ENCODE measurements around the gene STARD13.
"Not testable (repeated sequence)": the region's sequence is repeated elsewhere in the genome, so short reads cannot be mapped to it uniquely, and the experiment has no call there.

The STARD13 gene

GRCh38 chr13:33249894-33250293 is 35.7 kb downstream of the STARD13 start:
- DNase-seq: no peak

- no peak for DNase-seq
Measured at GRCh38 chr13:33249066-33249465, 36.5 kb downstream of the STARD13 start.

- DNase-seq: no peak
Measured at GRCh38 chr13:33245505-33246158, 39.9 kb downstream of the STARD13 start.

DNA sequence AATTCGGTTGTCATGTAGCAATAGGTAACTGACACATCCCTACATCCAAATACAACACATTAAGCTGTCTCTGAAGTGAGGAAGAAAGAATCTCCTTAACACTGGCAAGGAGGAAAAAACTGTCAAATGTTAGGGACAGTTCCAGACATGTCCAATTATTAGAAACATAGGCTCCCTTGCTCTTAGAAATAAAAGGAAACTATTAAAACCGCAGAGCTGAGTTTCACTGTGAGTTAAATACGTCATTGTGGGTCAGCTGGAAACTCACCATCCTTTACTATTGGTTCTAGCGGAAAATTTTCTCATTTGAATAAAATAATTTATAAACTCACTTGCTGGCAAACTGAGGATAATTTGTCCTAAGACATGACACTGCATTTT is 40.7 kb downstream of the STARD13 start:
- no peak for DNase-seq

DNA sequence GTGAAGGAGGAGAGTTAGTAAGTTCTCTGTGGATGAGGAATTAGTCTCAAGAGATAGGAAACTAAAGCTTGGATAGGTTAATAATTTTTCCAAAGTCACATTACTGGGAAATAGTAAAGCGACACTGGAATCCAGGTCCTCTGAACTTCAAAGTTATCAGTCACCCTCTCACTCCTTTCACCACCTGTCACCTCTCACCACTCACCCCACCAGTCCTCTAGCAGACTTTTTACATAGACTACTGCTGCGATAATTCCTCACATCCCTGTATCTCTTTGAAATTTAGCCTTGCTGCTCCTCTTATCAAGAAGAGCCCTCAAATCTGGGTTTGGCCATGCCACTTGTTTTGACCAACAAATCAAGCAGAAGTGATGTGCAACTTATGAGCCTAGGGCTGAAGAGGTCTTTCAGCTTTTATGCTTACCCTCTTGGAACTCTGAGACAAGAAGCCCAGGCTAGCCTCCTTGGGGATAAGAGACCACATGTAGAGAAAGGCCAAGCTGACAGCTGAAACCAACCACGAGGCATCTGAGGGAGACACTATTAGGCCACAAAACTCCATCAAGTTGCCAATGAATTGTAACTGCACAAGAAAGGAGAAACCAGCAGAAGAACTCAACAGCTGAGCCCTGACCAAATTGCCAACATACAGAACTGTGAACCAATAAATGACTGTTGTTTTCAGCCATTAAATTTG is 41.2 kb downstream of the STARD13 start:
- no peak for DNase-seq

- DNase-seq: no peak
Measured at GRCh38 chr13:33242984-33243617, 42.5 kb downstream of the STARD13 start.

- DNase-seq: not testable (repeated sequence)
Measured at GRCh38 chr13:33242372-33242771, 43.2 kb downstream of the STARD13 start.

GRCh38 chr13:33236021-33236420 is 49.5 kb downstream of the STARD13 start:
- no peak for DNase-seq

- no peak for DNase-seq
Measured at GRCh38 chr13:33235564-33235963, 50.0 kb downstream of the STARD13 start.

DNA sequence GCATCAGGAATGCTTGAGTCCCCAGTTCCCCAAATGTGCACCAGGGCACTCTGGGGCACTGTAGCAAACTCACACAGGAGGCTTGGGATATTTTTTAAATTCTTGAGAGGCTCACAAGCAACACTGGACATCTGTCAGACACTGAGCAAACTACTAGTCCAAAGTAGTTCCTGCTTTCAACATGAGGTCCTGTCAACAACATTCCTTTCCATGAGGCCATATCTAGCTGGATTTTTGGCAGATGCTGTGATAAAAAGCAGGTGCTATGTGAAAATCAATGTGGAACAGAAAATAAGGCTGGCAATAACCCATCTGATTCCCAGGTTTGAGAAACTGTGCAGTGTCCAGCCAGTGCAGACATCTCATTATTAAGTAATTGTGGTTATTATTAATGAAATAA is 50.5 kb downstream of the STARD13 start:
- DNase-seq: no peak

DNA sequence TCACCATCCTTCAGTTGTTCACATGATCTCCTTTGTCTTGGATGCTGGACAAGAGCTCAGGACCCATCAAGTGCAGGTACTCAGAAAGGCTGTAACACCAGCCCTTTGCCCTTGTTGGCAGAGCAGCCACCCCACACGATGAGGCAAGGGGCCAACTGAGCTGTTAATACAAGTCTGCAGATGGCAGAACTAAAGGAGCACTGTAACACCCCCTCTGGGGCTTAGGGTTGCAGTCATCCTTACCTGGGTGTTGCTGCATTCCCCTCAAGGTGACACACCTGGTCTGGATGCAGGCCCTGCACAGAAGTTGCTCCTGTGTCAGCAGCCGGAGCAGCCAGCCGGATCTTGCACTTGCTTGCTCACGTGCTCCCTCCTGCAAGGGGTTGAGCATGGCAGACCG is 52.0 kb downstream of the STARD13 start:
- no peak for DNase-seq

- DNase-seq: no peak
Measured at GRCh38 chr13:33232883-33233282, 52.7 kb downstream of the STARD13 start.

DNA sequence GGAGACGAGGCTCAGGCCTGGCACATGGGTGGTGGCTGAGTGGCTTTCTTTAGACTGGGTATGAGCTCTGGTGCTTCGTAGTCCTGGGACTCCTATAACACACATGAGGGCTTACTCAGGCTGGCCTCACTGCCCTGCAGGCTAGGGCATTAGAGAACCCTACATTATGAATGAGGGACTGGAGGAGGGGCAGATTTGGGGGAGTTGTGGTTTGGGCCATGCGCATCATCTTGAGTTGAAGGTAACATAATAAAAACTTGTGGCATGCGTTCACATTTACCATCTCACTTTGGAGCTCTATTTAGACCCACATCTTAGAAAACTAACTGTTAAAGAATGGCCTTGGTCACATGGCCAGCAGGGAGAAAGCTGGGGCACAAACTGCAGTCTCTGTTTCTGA is 54.2 kb downstream of the STARD13 start:
- DNase-seq: no peak

- DNase-seq: no peak
Measured at GRCh38 chr13:33230178-33230881, 55.2 kb downstream of the STARD13 start.

- no peak for DNase-seq
Measured at GRCh38 chr13:33229446-33230177, 55.9 kb downstream of the STARD13 start.

- DNase-seq: peak in 1 of 2 donors; percentile 60
Measured at GRCh38 chr13:33228648-33229445, 56.7 kb downstream of the STARD13 start.

DNA sequence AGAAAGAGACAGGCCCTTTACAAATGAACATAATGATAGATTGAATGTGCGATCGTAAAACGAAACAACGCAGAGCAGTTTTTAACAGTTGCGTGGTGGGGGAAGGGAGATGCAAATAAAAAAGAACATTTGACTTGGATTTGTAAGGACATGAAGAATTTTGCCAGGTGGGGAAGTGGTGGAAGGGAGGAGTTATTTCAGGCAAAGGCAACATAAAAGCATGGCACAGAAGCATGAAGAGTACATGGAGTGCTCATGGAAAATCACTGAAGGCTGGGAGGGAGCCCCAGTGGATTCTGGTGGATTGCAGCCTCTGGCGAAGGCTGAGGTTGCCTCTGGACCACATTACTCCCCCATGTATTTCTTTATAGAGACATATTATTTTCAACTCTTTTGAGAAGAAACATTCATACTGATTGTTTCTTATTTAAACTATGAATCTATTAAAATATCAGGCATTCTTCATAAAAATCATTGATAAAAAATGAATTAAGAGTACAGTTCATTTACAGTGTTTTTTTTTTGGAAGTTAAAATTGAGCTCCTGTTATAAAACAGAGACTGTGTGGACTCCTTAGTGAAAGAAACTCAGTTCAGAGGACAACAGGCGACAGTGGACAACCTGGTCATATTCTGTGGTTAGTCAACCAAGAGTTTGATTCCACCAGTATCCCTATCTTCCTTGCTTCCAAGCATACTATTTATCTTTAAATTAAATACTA is 57.5 kb downstream of the STARD13 start:
- no peak for DNase-seq

GRCh38 chr13:33224686-33225085 is 60.9 kb downstream of the STARD13 start:
- no peak for DNase-seq

- DNase-seq: no peak
Measured at GRCh38 chr13:33224191-33224590, 61.4 kb downstream of the STARD13 start.

DNA sequence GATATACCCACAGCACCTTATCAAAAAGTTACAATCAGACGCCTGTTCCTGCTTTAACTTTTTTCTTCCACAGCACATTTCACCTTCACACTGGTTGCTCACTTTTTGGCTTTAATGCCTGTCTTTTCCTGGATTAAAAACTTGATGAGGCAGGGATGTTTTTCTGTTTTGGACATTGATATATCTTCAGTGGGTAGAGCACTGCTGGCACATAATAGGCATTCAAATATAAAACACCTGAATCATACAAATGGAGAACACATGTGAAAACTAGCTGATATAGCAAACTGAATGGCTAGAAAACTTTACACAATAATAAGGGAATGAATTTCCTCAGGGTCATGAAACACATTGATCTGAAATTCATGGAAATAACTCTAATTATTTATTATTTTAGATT is 65.6 kb downstream of the STARD13 start:
- no peak for DNase-seq

GRCh38 chr13:33218426-33218825 is 67.1 kb downstream of the STARD13 start:
- DNase-seq: no peak

Data from bone marrow (tissue), 2 donors.